Activated CD8-positive, alpha-beta memory T cell treated with anti-CD3 and anti-CD28 coated beads, Interleukin-2, amount 10 ng/mL, durations not matched to agents 7 days and 5 days (primary cell): ENCODE measurements around the gene MEX3A. TPM values are rescaled to one million over a fixed set of nuclear protein-coding genes. Genes with fewer than 3 reads are reported as not detected.

ENCODE experiments used
- ATAC-seq: fragments of 150-1000 bp; cut with Tn5 transposase; one replicate; pipeline ENCODE4 v1.10.0; 2021; ENCODE audit warnings: moderate library complexity
- CTCF ChIA-PET: fragments of 350-600 bp; sonication (Branson Sonifier 250); formaldehyde crosslinking; loops from one replicate; lab custom pipeline; 2021; ENCODE audit warnings: antibody characterized with exemption; lab: Charles Lee
- DNase-seq: peaks from one replicate; pipeline ENCODE4 v3.0.0-alpha.2; 2020
- H3K27ac Mint-ChIP-seq: one replicate; pipeline ENCODE4 v1.8.0; 2021; ENCODE audit warnings: mild to moderate bottlenecking, mixed read lengths
- H3K27me3 Mint-ChIP-seq: one replicate; pipeline ENCODE4 v1.8.0; 2021; ENCODE audit warnings: mixed read lengths
- H3K36me3 Mint-ChIP-seq: one replicate; pipeline ENCODE4 v1.8.0; 2021; ENCODE audit warnings: mild to moderate bottlenecking, mixed read lengths
- H3K4me1 Mint-ChIP-seq: one replicate; pipeline ENCODE4 v1.8.0; 2021; ENCODE audit warnings: mixed read lengths
- H3K4me3 Mint-ChIP-seq: one replicate; pipeline ENCODE4 v1.8.0; 2021; ENCODE audit warnings: mild to moderate bottlenecking, moderate library complexity, mixed read lengths
- H3K9me3 Mint-ChIP-seq: one replicate; pipeline ENCODE4 v1.8.0; 2022; ENCODE audit warnings: low read depth, mixed read lengths
- total RNA-seq, 2 experiments: library from RNA; stranded (reverse); gene quantifications; one replicate each; pipeline ENCODE4 v1.2.3, GENCODE V29; 2021

Gene MEX3A
- total RNA-seq, 2 experiments from 2014 or later, result 0.06 to 0.56 TPM

DNA sequence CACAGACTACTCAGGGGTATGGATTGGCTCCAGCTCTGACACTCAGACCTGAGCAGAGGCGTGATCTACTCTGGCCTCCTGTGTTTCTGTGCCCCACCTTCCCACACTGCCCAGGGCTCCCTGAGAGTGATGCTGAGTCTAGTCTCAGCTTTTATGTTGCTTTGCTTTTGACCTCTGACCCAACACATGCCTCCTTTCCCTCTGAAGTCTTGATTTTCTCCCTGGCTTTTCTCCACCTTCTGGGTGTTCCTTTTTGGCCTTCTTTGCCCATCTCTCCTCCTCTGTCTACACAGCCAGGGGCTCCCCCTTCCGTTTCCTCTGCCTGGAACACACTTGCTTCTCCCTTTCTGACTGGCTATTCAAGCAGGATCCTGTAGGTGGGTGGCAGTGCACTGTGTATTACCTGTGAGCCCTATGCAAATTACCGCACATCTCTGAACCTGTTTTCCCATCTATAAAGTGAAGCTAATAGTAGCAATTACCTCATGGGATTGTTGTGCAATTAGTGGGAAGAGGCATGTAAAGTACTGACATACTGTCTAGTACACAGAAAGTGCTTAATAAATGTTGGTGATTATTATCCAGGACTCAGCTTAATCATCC is 13.7 kb upstream of the MEX3A start:
- DNase-seq, result no peak
- no peak for ATAC-seq
- CTCF ChIA-PET, result interaction anchor here (1.1 to 27.0 kb wide), 11 partner anchors 10 to 158 kb away, joined by 3 to 979 read pairs (median 7); partner anchors contain the start of genes LMNA, PMF1 and SEMA4A
- Mint-ChIP-seq H3K4me1 (peaks cover 40% of the 10 kb centered on the region), H3K27me3 (peaks cover 27% of the 10 kb centered on the region), H3K4me3 (no peak overlapping the region), H3K27ac (peak overlapping the region; percentile 44), H3K9me3 (no peaks in the 10 kb centered on the region), H3K36me3 (peaks cover 1% of the 10 kb centered on the region)

- peaks cover 35% of the 10 kb centered on the region for H3K27me3 Mint-ChIP-seq
- H3K9me3 Mint-ChIP-seq, result no peaks in the 10 kb centered on the region
- no peak overlapping the region for H3K27ac Mint-ChIP-seq
- H3K4me1 Mint-ChIP-seq, result peaks cover 18% of the 10 kb centered on the region
- ATAC-seq (no peak), DNase-seq (no peak)
- H3K4me3 Mint-ChIP-seq, result no peak overlapping the region
- CTCF ChIA-PET, result interaction anchor here (0.7 to 27.0 kb wide), 13 partner anchors 12 to 228 kb away, joined by 3 to 979 read pairs (median 4); partner anchors contain the start of genes LMNA and PMF1
- H3K36me3 Mint-ChIP-seq, result peaks cover 1% of the 10 kb centered on the region
These were observed 9.3 kb upstream of the MEX3A start for GRCh38 chr1:156091610-156092009.

DNA sequence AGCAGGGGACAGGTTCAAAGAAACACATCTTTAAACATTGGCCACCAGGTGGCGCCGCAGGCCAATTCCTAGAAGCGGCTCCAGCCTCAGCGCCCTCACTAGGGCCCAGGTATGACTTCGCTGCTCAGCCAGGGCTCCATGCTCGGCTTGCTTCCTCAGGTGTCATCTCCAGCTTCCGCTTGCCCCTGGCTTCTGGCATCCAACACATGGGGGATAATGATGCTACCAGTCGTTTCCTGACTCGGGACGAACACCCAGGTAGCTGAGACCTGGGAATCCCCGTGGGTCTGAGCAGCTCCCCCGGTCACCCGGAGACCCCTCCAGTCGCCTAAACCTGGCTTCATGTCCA is 8.5 kb upstream of the MEX3A start:
- Mint-ChIP-seq H3K4me3 (no peak overlapping the region), H3K4me1 (peaks cover 12% of the 10 kb centered on the region), H3K27me3 (peaks cover 34% of the 10 kb centered on the region), H3K27ac (no peak overlapping the region), H3K9me3 (no peaks in the 10 kb centered on the region), H3K36me3 (peaks cover 1% of the 10 kb centered on the region)
- ATAC-seq (peak; percentile 99), DNase-seq (peak; percentile 91)
- CTCF ChIA-PET, result interaction anchor here (0.7 to 27.0 kb wide), 18 partner anchors 8 to 282 kb away, joined by 3 to 979 read pairs (median 4); partner anchors contain the start of genes LMNA and PMF1

GRCh38 chr1:156090138-156090839 is 8.0 kb upstream of the MEX3A start:
- no peak overlapping the region for H3K27ac Mint-ChIP-seq
- no peak overlapping the region for H3K4me3 Mint-ChIP-seq
- DNase-seq (no peak), ATAC-seq (no peak)
- peaks cover 34% of the 10 kb centered on the region for H3K27me3 Mint-ChIP-seq
- CTCF ChIA-PET, result interaction anchor here (0.8 to 27.0 kb wide), 11 partner anchors 9 to 182 kb away, joined by 3 to 979 read pairs (median 4); partner anchors contain the start of gene LMNA
- H3K4me1 Mint-ChIP-seq, result peaks cover 9% of the 10 kb centered on the region
- H3K36me3 Mint-ChIP-seq, result peaks cover 1% of the 10 kb centered on the region
- no peaks in the 10 kb centered on the region for H3K9me3 Mint-ChIP-seq

- ATAC-seq, result no peak
- Mint-ChIP-seq H3K27ac (no peak overlapping the region), H3K36me3 (peaks cover 1% of the 10 kb centered on the region), H3K4me3 (no peak overlapping the region), H3K27me3 (peaks cover 40% of the 10 kb centered on the region), H3K4me1 (peaks cover 6% of the 10 kb centered on the region), H3K9me3 (no peaks in the 10 kb centered on the region)
- CTCF ChIA-PET, result interaction anchor here (1.1 to 27.0 kb wide), 7 partner anchors 10 to 183 kb away, joined by 4 to 979 read pairs (median 5); partner anchors contain the start of gene LMNA
- no peak for DNase-seq
These were observed 7.4 kb upstream of the MEX3A start for GRCh38 chr1:156089704-156090103.

DNA sequence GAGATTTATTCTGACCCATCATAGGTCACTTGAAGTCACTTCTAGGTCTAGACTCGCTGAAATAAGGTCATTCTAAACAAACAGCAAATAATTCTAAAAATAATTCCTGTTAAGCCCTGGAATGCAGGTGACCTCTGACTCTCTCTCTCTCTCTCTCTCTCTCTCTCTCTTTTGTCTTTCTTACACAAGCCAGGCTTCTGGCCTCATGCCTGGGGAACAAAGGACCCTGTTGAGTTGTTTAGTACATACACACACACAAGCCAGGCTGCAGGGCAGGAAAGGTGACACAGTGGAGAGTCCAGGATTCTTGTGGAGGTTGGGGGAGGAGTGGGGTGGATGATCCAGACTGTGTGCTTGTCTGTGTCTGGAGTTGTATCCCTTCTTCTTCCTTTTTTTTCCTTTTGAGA is 4.0 kb upstream of the MEX3A start:
- Mint-ChIP-seq H3K27me3 (peaks cover 43% of the 10 kb centered on the region), H3K4me1 (peaks cover 8% of the 10 kb centered on the region), H3K36me3 (no peaks in the 10 kb centered on the region), H3K4me3 (no peak overlapping the region), H3K27ac (no peak overlapping the region), H3K9me3 (no peaks in the 10 kb centered on the region)
- DNase-seq (no peak), ATAC-seq (no peak)
- CTCF ChIA-PET, result interaction anchor here (0.9 to 27.0 kb wide), 2 partner anchors 10 to 37 kb away, joined by 3 to 979 read pairs; partner anchors contain the start of gene LMNA

- H3K4me1 Mint-ChIP-seq, result peaks cover 6% of the 10 kb centered on the region
These were observed 1.8 kb upstream of the MEX3A start for GRCh38 chr1:156083800-156084790.

GRCh38 chr1:156081917-156082308 is 352 bp downstream of the MEX3A start:
- H3K27me3 Mint-ChIP-seq, result peaks cover 62% of the 10 kb centered on the region
- H3K4me1 Mint-ChIP-seq, result peaks cover 6% of the 10 kb centered on the region
- no peaks in the 10 kb centered on the region for H3K36me3 Mint-ChIP-seq
- no peak for DNase-seq
- H3K4me3 Mint-ChIP-seq, result peak overlapping the region; percentile 42
- CTCF ChIA-PET, result interaction anchor here (0.8 to 27.0 kb wide), 6 partner anchors 9 to 42 kb away, joined by 3 to 979 read pairs (median 4); partner anchors contain the start of gene LMNA
- no peak overlapping the region for H3K27ac Mint-ChIP-seq
- ATAC-seq, result no peak
- no peaks in the 10 kb centered on the region for H3K9me3 Mint-ChIP-seq

More at GRCh38 chr1:156083800-156084790, 1.8 kb upstream of the MEX3A start:
- peak overlapping the region; percentile 3 for H3K4me3 Mint-ChIP-seq
- H3K36me3 Mint-ChIP-seq, result no peaks in the 10 kb centered on the region
- CTCF ChIA-PET, result interaction anchor here (1.0 to 27.0 kb wide), 4 partner anchors 9 to 39 kb away, joined by 3 to 979 read pairs (median 7); partner anchors contain the start of gene LMNA
- peaks cover 52% of the 10 kb centered on the region for H3K27me3 Mint-ChIP-seq
- no peak overlapping the region for H3K27ac Mint-ChIP-seq
- H3K9me3 Mint-ChIP-seq, result no peaks in the 10 kb centered on the region
- ATAC-seq, result no peak
- DNase-seq, result no peak

- Mint-ChIP-seq H3K27me3 (peaks cover 60% of the 10 kb centered on the region), H3K27ac (no peak overlapping the region), H3K4me1 (peaks cover 6% of the 10 kb centered on the region)
These were observed 917 bp downstream of the MEX3A start for GRCh38 chr1:156081180-156081916.

GRCh38 chr1:156080863-156081179 is 1.4 kb downstream of the MEX3A start:
- DNase-seq, result no peak
- Mint-ChIP-seq H3K4me1 (peaks cover 4% of the 10 kb centered on the region), H3K4me3 (no peak overlapping the region), H3K36me3 (no peaks in the 10 kb centered on the region), H3K27me3 (peaks cover 56% of the 10 kb centered on the region), H3K9me3 (no peaks in the 10 kb centered on the region), H3K27ac (no peak overlapping the region)
- no peak for ATAC-seq
- CTCF ChIA-PET, result interaction anchor here (1.4 to 27.0 kb wide), 3 partner anchors 8 to 43 kb away, joined by 4 to 979 read pairs (median 9); partner anchors contain the start of gene LMNA

More at GRCh38 chr1:156081180-156081916, 917 bp downstream of the MEX3A start:
- ATAC-seq (no peak), DNase-seq (no peak)
- Mint-ChIP-seq H3K9me3 (no peaks in the 10 kb centered on the region), H3K4me3 (peak overlapping the region; percentile 42), H3K36me3 (no peaks in the 10 kb centered on the region)
- CTCF ChIA-PET, result interaction anchor here (1.4 to 27.0 kb wide), 3 partner anchors 8 to 42 kb away, joined by 4 to 979 read pairs (median 9); partner anchors contain the start of gene LMNA

DNA sequence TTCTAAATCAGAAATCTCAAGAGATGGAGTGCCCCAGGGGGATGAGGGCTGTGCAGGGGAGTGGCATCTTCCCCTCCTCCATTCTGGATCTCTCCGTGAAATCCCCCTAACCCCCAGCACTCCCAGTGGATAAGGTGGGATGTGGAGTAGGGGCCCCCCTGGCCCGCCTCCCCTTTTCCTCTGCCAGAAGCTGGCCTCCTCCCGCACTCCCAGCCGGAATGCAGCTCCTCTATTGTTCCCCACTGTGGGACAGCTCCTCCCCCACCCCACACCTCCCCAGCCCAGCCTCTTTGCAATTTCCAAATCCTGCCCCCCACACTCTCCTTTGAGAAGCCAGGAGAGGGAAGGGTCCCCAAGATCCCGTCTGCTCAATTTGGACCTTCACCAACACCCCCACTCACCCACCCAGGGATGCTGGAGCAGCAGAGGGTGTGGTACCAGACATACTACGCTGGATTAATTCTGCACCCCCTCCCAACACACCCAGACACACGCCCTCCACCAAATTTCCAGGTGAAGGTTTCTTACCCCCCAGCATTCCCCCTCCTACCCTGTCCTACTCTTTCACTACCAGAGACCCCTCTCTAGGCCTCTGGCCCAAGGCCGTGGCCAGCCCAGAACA is 1.9 kb downstream of the MEX3A start:
- CTCF ChIA-PET, result no interaction called here
- H3K4me3 Mint-ChIP-seq, result no peak overlapping the region

GRCh38 chr1:156079762-156080161 is 2.5 kb downstream of the MEX3A start:
- Mint-ChIP-seq H3K4me1 (peaks cover 4% of the 10 kb centered on the region), H3K9me3 (no peaks in the 10 kb centered on the region), H3K36me3 (no peaks in the 10 kb centered on the region), H3K27ac (no peak overlapping the region), H3K4me3 (no peak overlapping the region), H3K27me3 (peaks cover 55% of the 10 kb centered on the region)
- CTCF ChIA-PET, result no interaction called here
- ATAC-seq (no peak), DNase-seq (no peak)

More for the DNA sequence above, 1.9 kb downstream of the MEX3A start:
- DNase-seq, result no peak
- Mint-ChIP-seq H3K27ac (no peak overlapping the region), H3K36me3 (no peaks in the 10 kb centered on the region), H3K9me3 (no peaks in the 10 kb centered on the region), H3K27me3 (peaks cover 58% of the 10 kb centered on the region), H3K4me1 (peaks cover 4% of the 10 kb centered on the region)
- no peak for ATAC-seq
